Glomerular visceral epithelial cell (primary cell): ENCODE results near the gene MUC3A.

ENCODE experiments used
- DNase-seq: peaks from one replicate; pipeline ENCODE4 v3.0.0-alpha.2; 2016; ENCODE audit errors: extremely low spot score

MUC3A gene

GRCh38 chr7:100944138-100944537 is 5.2 kb upstream of the MUC3A start:
- no peak for DNase-seq

GRCh38 chr7:100946111-100946510 is 3.2 kb upstream of the MUC3A start:
- DNase-seq: no peak

GRCh38 chr7:100946766-100947365 is 2.5 kb upstream of the MUC3A start:
- no peak for DNase-seq

- no peak for DNase-seq
Observed at GRCh38 chr7:100947792-100948191, 1.5 kb upstream of the MUC3A start.

GRCh38 chr7:100949933-100950443 is 654 bp downstream of the MUC3A start:
- DNase-seq: no peak

- no peak for DNase-seq
Observed at GRCh38 chr7:100951172-100951571, 1.8 kb downstream of the MUC3A start.

- no peak for DNase-seq
Observed at GRCh38 chr7:100951888-100952560, 2.7 kb downstream of the MUC3A start.

GRCh38 chr7:100952641-100953040 is 3.3 kb downstream of the MUC3A start:
- DNase-seq: no peak

- peak; percentile 20 for DNase-seq
Observed at GRCh38 chr7:100957832-100958421, 8.6 kb downstream of the MUC3A start.

GRCh38 chr7:100959894-100960293 is 10.6 kb downstream of the MUC3A start:
- DNase-seq: no peak

GRCh38 chr7:100962537-100962936 is 13.2 kb downstream of the MUC3A start:
- DNase-seq: no peak

GRCh38 chr7:100963386-100963785 is 14.1 kb downstream of the MUC3A start:
- DNase-seq: no peak

- no peak for DNase-seq
Observed at GRCh38 chr7:100963874-100964273, 14.5 kb downstream of the MUC3A start.

GRCh38 chr7:100964630-100965029 is 15.3 kb downstream of the MUC3A start:
- DNase-seq: no peak

GRCh38 chr7:100965045-100965722 is 15.8 kb downstream of the MUC3A start:
- DNase-seq: no peak

GRCh38 chr7:100965723-100966541 is 16.6 kb downstream of the MUC3A start:
- peak; percentile 43 for DNase-seq

- no peak for DNase-seq
Observed at GRCh38 chr7:100966542-100967291, 17.4 kb downstream of the MUC3A start.

GRCh38 chr7:100967292-100967863 is 18.0 kb downstream of the MUC3A start:
- DNase-seq: no peak

- no peak for DNase-seq
Observed at GRCh38 chr7:100968031-100968430, 18.7 kb downstream of the MUC3A start.

- DNase-seq: no peak
Observed at GRCh38 chr7:100968650-100969049, 19.3 kb downstream of the MUC3A start.
